Coronary artery (tissue), 2 donors: ENCODE results near the gene ANKRD26.
A peak's percentile ranks its signal among the peaks of the same experiment; 100 is the strongest.

Experiments used
- DNase-seq: peaks from one replicate; pipeline ENCODE4 v3.0.0-alpha.2; 2017; ENCODE audit warnings: low spot score
- H3K27ac ChIP-seq, 2 donors: fragments of 200-600 bp; sonication (generic); one replicate each; pipeline ENCODE4 v1.5.1; 2016 to 2019
- H3K4me3 ChIP-seq: fragments of 200-600 bp; sonication (generic); 2 replicates; pipeline ENCODE4 v1.5.1; 2016; ENCODE audit warnings: mild to moderate bottlenecking, moderate library complexity
- CTCF ChIP-seq: fragments of 200-600 bp; sonication (generic); IDR thresholded peaks from one replicate; pipeline ENCODE4 v1.5.1; 2019; ENCODE audit warnings: antibody characterized with exemption

Gene ANKRD26

DNA sequence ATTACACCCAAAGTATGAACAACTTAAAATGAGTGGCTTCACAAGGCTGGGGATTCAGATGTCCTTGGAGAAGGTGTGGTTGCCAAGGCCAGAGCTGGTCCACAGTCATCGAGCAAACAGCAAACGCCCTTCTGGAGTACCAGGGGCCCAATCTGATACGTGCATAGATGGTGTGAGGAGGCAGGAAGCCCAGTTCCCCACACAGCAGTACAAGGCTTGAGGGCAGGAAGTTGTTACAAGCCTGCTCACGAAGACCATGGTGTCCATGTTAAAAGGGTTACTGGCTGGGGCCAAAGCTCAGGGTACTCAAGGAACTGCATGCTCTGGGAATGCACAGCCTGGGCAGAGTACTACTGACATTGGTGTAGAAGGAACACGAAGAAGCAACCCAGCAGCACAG, 4.6 kb upstream of the ANKRD26 start:
- Histone ChIP-seq H3K4me3 (no peak overlapping the region), H3K27ac (no peak overlapping the region)
- DNase-seq, result no peak
- no peak for TF ChIP-seq CTCF

GRCh38 chr10:27100813-27101347, 586 bp upstream of the ANKRD26 start:
- DNase-seq, result peak; percentile 72

GRCh38 chr10:27099448-27099847, 846 bp downstream of the ANKRD26 start:
- peak overlapping the region; percentile 89 for H3K4me3 ChIP-seq
- peak overlapping the region; percentile 74 to 85 for H3K27ac ChIP-seq
- no peak for TF ChIP-seq CTCF
- DNase-seq, result no peak

More at GRCh38 chr10:27100813-27101347, 586 bp upstream of the ANKRD26 start:
- H3K27ac ChIP-seq, result peak overlapping the region; percentile 74 to 85
- H3K4me3 ChIP-seq, result peak overlapping the region; percentile 89
- no peak for TF ChIP-seq CTCF

DNA sequence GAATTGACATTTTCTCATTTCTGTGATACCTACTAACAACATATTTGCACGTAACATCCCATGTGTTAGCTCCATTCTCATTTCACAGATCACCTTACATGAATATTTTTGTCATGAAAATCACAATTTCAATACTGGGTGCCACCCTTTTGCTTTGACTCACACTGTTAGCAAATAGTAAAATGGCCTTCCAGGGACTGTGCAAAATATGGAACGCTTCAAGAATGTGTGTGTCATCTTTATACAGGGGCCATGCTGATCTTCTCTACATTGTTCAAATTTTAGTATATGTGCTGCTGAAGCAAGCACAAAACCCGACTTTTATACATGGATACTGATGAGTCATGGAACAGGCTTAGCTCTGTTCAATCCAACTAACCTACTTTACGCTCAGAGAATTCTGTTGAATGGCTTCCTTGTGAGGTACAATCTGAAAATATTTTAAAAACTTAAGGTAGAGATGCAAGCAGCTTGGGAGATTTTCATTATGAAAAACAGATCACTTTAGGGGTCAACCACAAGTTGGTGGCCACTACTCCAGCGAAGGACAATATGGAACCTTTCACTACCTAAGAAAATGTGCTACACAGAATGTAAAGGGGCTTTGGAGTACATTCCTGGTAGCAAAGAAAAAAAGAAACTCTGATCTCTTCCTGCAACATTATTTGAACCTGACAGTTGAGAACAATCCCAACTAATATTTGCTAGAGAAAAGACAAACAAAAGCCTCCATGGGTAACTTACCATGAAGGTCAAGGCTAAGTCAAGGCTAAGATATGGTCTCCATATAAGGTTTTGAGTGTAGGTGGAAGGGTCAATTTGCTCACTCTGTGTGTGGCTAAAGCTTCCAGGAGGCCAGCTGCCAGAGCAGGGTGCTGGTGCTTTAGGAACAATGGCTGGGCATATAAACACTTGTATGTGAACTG, 11.9 kb downstream of the ANKRD26 start:
- no peak for DNase-seq
- Histone ChIP-seq H3K27ac (no peak overlapping the region), H3K4me3 (no peak overlapping the region)
- no peak for TF ChIP-seq CTCF

DNA sequence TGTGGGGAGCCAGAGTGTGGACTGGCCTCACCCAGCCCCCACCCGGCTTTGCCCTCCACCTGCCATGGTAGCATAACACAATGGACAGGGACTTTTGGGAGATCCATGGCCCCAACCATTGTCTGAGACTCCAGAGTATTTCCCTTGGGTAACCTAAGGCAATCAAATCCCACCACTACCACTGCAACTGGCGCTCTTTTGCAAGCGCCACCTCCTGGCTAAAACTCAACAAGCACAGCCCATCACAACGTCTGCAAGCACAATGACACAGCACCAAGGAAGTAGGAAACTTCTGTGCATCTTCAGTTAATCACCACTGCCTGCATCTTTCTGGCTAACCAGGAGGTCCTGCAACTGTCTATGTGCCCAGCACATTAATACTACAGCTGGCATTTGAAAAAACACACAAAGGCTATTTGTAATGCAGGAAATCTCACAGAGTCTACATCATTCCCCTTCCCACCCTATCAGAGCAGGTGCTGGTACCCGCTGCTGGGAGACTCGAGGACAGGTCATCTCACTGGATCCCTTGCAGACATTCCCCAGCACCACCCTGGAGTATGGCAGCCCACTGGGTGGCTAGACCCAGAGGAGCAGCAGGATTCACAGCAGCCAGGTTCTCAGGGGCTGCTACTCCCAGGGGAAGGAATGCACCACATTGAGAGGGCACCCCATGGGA, 27.7 kb downstream of the ANKRD26 start:
- DNase-seq, result no peak
- TF ChIP-seq CTCF, result no peak
- Histone ChIP-seq H3K4me3 (no peak overlapping the region), H3K27ac (no peak overlapping the region)

DNA sequence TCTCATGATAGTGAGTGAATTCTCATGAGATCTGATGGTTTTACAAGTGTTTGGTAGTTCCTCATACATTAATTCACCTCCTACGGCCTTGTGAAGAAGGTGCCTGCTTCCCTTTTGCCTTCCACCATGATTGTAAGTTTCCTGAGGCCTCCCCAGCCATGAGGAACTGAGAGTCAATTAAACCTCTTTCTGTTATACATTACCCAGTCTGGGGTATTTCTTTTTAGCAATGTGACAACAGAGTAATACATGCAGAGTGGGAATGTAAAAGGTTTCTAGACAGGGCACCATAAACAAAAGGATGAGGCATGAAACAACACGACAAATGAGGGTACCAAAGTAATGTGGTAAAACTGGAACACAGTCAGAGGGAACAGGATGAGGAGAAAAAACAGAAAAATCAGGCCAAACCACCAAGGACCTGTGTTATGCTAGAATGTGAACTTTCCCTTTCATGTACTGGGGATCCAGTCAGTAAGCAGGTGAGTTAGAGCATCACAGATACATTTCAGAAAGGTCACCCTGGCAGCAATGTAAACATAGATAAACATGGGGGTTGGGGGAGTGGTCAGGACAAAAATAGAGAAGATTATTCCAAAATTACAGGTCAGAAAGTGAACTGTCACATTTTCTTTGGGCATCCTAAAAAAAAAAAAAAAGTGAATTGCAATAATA, 31.9 kb downstream of the ANKRD26 start:
- no peak overlapping the region for H3K27ac ChIP-seq
- no peak overlapping the region for H3K4me3 ChIP-seq
- no peak for DNase-seq
- TF ChIP-seq CTCF, result no peak
